ENCODE results near the gene USP16.

Gene USP16

DNA sequence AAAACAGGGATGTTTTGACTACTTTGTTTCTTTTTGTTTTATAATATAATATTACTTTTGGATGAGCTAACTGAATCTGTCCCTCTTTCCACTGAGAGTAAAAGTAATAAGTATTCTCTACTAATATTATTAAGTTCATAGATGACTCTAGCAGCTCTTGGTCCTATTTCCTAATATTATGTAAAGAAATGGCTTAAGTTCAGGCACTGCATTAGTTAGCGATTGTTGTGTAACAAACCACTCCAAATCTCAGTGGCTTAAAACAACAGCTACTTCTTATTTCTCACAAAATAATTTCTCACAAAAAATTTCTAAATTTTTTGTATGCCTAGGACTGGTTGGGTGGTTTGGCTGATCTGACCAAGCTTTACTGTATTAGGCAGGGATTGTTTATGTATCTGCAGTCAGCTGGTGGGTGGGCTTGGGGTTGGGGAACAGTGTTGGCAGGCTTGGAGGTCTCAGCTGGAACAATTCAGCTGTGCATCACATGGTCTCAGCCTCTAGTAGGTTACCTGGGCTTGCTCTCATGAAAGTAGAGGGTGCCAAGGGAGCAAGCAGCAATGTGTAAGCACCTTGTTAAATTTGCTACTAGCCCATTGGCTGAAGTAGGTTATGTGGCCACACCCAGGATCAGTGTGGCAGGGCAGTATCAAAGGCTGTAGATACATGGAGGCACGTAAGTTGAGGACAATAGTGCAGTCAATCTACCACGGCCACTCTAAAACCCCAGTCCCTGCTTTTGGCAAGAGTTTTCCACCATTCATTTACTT, 57.8 kb downstream of the USP16 start:
- DNase-seq (ENCODE audit: low read depth in 1 of 2, low spot score in 1 of 2), result no peak

DNA sequence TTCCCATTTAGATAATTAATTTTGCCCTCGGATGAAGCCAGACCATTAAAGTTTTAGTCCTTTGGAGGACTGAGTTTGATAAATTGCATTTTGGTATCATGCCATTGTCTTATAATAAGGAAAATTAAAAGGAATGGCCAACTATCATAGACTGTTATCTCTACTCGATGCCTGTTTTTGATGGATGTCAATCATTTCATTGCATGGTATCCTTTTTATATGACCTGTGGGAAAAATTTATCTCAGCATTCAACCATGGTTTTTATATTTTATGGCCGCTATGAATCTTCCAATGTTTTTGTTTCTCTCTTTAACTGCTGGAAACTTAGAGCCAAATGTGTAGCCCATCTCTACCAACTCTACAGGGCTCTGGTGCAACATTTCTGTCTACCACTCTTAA, 58.8 kb downstream of the USP16 start:
- DNase-seq (ENCODE audit: low read depth in 1 of 2, low spot score in 1 of 2), result no peak

DNA sequence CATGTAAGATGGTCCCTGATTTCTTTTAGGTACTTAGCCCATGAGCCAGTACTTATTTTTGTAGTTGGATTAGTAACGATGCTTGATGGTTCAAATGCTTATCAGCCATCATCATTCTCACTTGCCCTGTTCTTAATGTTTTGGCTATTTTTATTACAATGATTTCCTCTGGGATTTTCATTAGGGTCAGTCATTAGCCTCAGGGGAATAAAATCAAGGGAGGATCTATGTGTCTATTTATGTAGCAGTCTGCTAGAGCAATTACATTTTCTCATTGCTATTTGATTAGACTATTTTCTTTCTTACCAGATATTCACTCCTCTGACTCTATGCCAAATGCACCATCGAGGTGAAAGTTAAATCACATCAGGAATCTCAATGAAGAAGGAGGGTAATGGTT, 59.9 kb downstream of the USP16 start:
- no peak for DNase-seq (ENCODE audit: low read depth in 1 of 2, low spot score in 1 of 2)

DNA sequence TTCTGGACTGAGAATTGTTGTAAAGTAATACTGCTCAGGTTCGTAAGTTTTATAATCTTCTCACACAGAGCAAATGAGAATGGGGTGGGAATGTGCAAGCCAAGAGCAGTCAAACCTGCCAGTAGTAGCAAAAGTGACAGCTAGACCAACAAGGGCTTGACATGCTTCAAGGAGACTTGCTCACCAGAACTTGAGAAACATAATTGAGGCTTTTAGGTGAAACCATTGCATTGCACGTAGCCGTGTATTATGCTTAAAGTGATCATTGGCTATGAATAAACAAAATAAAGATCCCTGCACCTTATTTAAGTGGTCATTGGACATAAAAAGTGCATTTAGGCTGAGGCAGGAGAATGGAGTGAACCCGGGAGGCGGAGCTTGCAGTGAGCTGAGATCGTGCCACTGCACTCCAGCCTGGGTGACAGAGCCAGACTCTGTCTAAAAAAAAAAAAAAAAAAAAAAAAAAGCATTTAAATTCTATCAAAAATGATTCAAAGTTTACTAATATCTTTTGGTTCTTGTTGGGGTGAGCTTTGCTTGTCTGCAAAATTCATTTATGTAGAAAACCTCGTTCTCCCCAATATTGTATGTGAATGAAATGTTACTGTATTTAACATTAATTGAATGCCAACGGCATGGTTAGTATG, 60.8 kb downstream of the USP16 start:
- DNase-seq (ENCODE audit: low read depth in 1 of 2, low spot score in 1 of 2), result no peak

DNA sequence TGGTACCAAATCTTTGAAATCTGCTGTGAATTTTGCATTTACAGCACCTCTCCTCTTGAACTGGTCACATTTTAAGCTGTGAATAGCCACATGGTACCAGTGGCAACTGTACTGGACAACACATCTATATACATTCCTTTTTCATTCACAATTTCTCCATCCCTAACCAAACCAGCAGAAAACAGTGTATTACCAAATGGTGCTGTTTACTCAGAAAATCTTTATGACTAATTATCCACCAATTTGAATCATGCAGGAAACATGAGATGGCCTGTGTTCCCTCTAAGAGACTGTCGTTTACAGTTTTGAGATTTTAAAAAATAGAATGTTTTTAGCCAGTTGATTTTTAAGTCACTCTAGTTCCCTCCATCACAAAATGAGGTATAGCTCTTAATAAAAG, 66.6 kb downstream of the USP16 start:
- DNase-seq (ENCODE audit: low read depth in 1 of 2, low spot score in 1 of 2), result no peak

DNA sequence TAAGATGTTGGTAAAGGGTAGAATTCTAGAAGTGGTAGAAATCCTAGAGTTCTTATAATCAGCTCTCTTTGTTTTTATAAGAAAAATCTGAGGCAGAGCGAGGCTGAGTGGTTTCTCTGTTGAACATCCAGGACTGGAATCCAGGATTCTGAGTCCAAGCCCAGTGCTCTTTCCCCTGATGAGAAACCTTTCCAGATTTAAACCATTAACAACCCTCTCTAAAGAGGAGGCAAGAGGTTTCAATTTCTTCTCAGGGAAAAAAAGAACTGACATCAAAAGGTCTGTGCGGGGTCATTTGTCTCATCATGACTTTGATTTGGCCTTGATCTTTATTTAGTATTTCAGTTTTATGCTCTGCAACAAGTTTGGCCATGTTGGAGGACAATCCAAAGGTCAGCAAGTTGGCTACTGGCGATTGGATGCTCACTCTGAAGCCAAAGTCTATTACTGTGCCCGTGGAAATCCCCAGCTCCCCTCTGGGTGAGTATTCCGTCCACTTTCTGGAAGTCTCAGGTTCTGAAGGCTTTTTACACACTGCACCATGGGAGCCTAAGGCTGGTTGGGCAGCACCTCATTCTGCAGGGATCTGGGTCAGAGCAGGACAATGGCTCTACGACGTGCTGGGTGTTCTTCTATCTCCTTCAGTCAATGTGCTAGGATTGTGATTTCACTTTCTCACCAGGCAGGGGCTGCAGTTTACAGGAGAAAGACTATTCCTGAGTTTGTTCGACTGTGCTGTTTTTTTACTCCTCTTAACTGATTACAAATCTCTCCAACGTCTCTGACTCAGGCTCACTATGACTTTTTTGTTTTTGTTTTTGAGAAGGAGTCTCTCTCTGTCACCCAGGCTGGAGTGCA, 67.9 kb downstream of the USP16 start:
- DNase-seq (ENCODE audit: low read depth in 1 of 2, low spot score in 1 of 2), result no peak

DNA sequence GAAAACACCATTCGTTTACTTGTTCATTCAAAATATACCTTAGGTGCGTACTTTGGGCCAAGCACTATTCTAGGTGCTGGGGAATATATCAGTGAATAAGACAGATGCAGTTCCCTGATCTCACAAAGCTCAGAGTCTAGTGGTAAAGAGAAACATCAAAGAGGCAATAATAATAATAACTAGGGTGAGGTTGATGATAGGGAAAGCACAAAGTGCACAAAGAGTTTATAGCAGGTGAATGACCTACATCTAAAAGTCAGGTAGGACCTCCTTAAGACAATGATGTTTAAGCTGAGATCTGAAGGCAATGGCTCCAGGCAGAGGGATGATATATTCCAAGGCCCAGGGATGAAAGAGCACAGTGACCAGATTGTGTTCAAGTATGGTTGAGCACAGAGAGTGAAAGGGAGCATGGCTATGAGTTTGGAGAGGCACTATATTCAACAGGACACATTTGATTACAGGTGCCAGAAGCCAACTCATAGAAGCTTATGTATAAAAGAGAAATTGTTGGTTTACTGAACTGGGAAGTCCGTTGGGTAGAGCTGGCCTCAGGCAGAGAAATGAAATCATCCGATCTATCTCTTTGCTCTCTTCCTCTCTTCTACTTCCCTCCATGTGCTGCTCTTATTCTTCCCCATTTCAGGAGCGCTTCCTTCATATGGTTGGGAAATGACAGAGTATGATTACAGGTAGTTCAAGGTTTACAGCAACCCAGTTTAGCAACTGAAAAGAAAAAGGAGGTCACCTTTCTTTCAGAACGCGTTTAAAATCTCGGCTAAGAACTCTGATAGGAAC, 71.9 kb downstream of the USP16 start:
- no peak for DNase-seq (ENCODE audit: low read depth in 1 of 2, low spot score in 1 of 2)

DNA sequence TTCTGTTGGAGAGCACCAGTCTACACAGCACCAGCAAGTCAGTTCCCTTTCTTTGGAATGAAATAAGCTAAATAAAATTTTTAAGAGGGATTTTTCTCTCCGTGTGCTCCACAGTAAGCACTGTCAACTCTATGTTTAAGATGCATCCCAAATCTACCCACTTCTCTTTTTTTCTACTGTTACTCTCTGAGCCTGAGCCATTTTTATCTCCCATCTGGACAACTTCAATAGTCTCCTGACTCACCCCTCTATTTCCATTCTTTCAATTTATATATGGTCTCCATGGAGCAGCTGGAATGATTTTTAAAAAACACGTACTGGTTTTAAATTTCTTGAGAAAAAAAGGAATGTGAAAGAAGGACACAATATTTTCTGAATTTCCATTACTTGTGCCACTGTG, 73.7 kb downstream of the USP16 start:
- no peak for DNase-seq (ENCODE audit: low read depth in 1 of 2, low spot score in 1 of 2)

DNA sequence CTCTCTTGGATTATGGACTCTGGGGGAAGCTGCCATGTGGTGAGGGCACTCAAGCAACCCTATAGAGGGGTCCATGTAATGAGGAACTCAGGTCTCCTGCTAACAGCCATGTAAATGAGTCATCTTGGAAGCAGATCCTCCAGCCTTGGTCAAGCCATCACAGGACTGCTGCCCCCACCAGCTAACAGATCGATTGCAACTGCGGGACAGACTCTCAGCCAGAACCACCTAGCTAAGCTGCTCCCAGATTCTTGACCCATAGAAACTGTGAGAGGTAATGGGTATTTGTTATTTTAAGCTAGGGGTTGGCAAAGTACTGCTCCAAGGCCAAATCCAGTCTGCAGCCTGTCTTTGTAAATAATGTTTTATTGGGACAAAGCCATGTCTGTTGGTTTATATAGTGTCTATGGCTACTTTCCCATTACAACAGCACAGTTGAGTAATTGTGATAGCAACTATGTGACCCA, 78.4 kb downstream of the USP16 start:
- DNase-seq (ENCODE audit: low read depth in 1 of 2, low spot score in 1 of 2), result no peak

All from activated CD4-positive, alpha-beta T cell treated with anti-CD3 and anti-CD28 coated beads, Interleukin-2, amount 50 U/mL, for 24 hours (primary cell).